ENCODE data around the gene DAZAP1. TPM values are rescaled to one million over a fixed set of nuclear protein-coding genes. Genes with fewer than 3 reads are reported as not detected.

DAZAP1 gene
- total RNA-seq, 4 donors from 2014 or later: 41.5 to 75.4 (median 49.2) TPM

DNA sequence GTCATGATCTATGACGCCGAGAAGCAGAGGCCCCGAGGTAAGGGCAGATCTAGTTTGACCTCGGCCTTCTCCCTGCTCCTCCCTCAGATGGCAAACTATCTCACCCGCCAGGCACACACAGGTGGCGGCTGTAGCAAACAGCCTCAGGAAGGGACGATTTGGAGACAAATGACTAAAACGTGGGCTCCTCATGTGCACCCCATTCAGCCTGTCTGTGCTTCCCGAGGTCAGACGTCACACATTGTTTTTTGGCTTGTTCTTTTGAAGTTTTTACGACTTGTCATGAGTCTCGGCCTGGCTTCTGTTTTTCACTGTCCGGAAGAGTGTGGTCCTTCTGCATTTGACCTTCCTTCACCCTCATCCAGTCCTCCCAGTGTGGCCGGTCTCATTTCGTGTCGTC is 15.0 kb downstream of the DAZAP1 start:
- no peak overlapping the region for H3K4me3 ChIP-seq
- H3K36me3 ChIP-seq: peaks cover 76% of the 10 kb centered on the region
- no peak overlapping the region for H3K27ac ChIP-seq
- DNase-seq (ENCODE audit: low spot score in 2 of 2): no peak
- WGBS: 68% methylated on average over 11 of the region's 16 CpGs
- TF ChIP-seq POLR2AphosphoS5 (IDR thresholded peaks at IDR 0.05) (no peak), POLR2A (IDR thresholded peaks at IDR 0.05) (no peak), EP300 (IDR thresholded peaks at IDR 0.05) (no peak)
- TF ChIP-seq, protein P1, sequence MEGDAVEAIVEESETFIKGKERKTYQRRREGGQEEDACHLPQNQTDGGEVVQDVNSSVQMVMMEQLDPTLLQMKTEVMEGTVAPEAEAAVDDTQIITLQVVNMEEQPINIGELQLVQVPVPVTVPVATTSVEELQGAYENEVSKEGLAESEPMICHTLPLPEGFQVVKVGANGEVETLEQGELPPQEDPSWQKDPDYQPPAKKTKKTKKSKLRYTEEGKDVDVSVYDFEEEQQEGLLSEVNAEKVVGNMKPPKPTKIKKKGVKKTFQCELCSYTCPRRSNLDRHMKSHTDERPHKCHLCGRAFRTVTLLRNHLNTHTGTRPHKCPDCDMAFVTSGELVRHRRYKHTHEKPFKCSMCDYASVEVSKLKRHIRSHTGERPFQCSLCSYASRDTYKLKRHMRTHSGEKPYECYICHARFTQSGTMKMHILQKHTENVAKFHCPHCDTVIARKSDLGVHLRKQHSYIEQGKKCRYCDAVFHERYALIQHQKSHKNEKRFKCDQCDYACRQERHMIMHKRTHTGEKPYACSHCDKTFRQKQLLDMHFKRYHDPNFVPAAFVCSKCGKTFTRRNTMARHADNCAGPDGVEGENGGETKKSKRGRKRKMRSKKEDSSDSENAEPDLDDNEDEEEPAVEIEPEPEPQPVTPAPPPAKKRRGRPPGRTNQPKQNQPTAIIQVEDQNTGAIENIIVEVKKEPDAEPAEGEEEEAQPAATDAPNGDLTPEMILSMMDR (IDR thresholded peaks at IDR 0.05): no peak
- peaks cover 36% of the 10 kb centered on the region for H3K4me1 ChIP-seq
- no peaks in the 10 kb centered on the region for H3K9me3 ChIP-seq
- no peaks in the 10 kb centered on the region for H3K27me3 ChIP-seq

GRCh38 chr19:1422943-1423342 is 15.6 kb downstream of the DAZAP1 start:
- TF ChIP-seq POLR2AphosphoS5 (IDR thresholded peaks at IDR 0.05) (no peak), POLR2A (IDR thresholded peaks at IDR 0.05) (no peak), EP300 (IDR thresholded peaks at IDR 0.05) (no peak)
- TF ChIP-seq, protein P1 (IDR thresholded peaks at IDR 0.05): no peak
- peaks cover 80% of the 10 kb centered on the region for H3K36me3 ChIP-seq
- 94% methylated on average over 17 of the region's 24 CpGs for WGBS

DNA sequence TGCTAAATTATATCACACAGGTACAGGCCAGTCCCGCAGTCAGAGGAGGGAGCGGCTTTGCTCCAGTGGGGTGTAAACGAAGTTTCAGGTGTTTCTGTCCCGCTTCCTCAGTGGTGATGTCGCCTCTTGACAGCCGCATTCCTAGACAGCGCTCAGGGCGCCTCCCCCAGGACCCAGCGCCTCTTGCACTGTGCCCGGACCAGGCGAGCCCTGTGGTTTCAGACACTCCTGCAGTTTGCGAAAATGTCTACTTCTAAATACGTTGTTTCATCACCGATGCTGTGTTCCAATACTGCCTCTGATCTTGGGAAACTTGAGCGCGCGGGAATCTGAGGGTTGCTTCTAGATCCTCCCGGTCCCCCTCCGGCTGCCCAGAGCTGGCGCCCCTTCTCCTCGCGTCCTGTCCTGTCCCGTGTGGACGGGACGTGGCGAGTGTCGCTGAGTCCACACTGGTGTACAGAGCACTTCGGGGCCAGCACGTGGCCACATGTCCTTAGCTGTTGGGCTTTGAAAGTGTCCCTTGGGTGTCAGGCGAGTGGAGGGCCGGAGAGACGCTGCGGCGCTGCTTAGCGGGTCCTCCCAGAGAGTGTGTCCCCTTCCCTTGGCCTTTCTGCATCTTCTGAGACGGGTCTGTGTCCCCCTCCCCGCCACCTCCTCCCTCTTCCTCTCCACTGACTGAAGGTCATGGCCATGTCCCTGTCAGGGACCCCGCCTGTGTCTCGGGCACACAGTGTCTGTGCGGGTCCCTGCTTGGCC is 16.2 kb downstream of the DAZAP1 start:
- WGBS: 93% methylated on average over 34 of the region's 40 CpGs
- no peaks in the 10 kb centered on the region for H3K9me3 ChIP-seq
- no peak overlapping the region for H3K27ac ChIP-seq

More at GRCh38 chr19:1422943-1423342, 15.6 kb downstream of the DAZAP1 start:
- Histone ChIP-seq H3K27me3 (no peaks in the 10 kb centered on the region), H3K4me1 (peaks cover 30% of the 10 kb centered on the region), H3K4me3 (no peak overlapping the region), H3K27ac (no peak overlapping the region), H3K9me3 (no peaks in the 10 kb centered on the region)
- no peak for DNase-seq (ENCODE audit: low spot score in 2 of 2)

GRCh38 chr19:1424192-1424955 is 17.0 kb downstream of the DAZAP1 start:
- no peak overlapping the region for H3K4me3 ChIP-seq
- TF ChIP-seq EP300 (IDR thresholded peaks at IDR 0.05): no peak
- TF ChIP-seq POLR2AphosphoS5 (IDR thresholded peaks at IDR 0.05): no peak
- TF ChIP-seq, protein P1 (IDR thresholded peaks at IDR 0.05): no peak
- TF ChIP-seq POLR2A (IDR thresholded peaks at IDR 0.05): no peak
- peaks cover 80% of the 10 kb centered on the region for H3K36me3 ChIP-seq
- WGBS: 54% methylated on average over 39 of the region's 42 CpGs
- peak overlapping the region; percentile 59 for H3K27ac ChIP-seq
- H3K4me1 ChIP-seq: peaks cover 29% of the 10 kb centered on the region
- no peaks in the 10 kb centered on the region for H3K9me3 ChIP-seq
- no peaks in the 10 kb centered on the region for H3K27me3 ChIP-seq
- no peak for DNase-seq (ENCODE audit: low spot score in 2 of 2)

More for the DNA sequence above, 16.2 kb downstream of the DAZAP1 start:
- no peak for TF ChIP-seq EP300 (IDR thresholded peaks at IDR 0.05)
- TF ChIP-seq, protein P1 (IDR thresholded peaks at IDR 0.05): no peak
- no peak for TF ChIP-seq POLR2AphosphoS5 (IDR thresholded peaks at IDR 0.05)
- no peak for TF ChIP-seq POLR2A (IDR thresholded peaks at IDR 0.05)
- H3K4me1 ChIP-seq: peaks cover 23% of the 10 kb centered on the region
- H3K27me3 ChIP-seq: no peaks in the 10 kb centered on the region
- DNase-seq (ENCODE audit: low spot score in 2 of 2): no peak
- H3K36me3 ChIP-seq: peaks cover 80% of the 10 kb centered on the region
- H3K4me3 ChIP-seq: no peak overlapping the region

Measured in suprapubic skin (tissue), 4 donors.